Activated CD8-positive, alpha-beta memory T cell treated with anti-CD3 and anti-CD28 coated beads for 36 hours (primary cell): ENCODE data around the gene SLC19A1. TPM values are rescaled to one million over a fixed set of nuclear protein-coding genes. Genes with fewer than 3 reads are reported as not detected.

Experiments used
- CTCF ChIA-PET: fragments of 350-600 bp; sonication (Branson Sonifier 250); formaldehyde crosslinking; loops from one replicate; lab custom pipeline; 2021; ENCODE audit warnings: antibody characterized with exemption; lab: Charles Lee
- POLR2A ChIA-PET: fragments of 350-600 bp; sonication (Branson Sonifier 250); formaldehyde crosslinking; loops from one replicate; lab custom pipeline; 2021; ENCODE audit warnings: antibody characterized with exemption; lab: Charles Lee
- total RNA-seq, 2 experiments: library from RNA; stranded (reverse); gene quantifications; one replicate each; pipeline ENCODE4 v1.2.3, GENCODE V29; 2021

The SLC19A1 gene
- total RNA-seq, 2 experiments from 2014 or later: 65.6 to 66.8 TPM

- CTCF ChIA-PET: no interaction called here
Measured at GRCh38 chr21:45491056-45491455, 51.2 kb downstream of the SLC19A1 start.

GRCh38 chr21:45490049-45490731, 52.0 kb downstream of the SLC19A1 start:
- ChIA-PET CTCF (no interaction called here), POLR2A (no interaction called here)

More at GRCh38 chr21:45491056-45491455, 51.2 kb downstream of the SLC19A1 start:
- POLR2A ChIA-PET: no interaction called here

GRCh38 chr21:45489722-45489982, 52.6 kb downstream of the SLC19A1 start:
- POLR2A ChIA-PET: no interaction called here
- CTCF ChIA-PET: no interaction called here

GRCh38 chr21:45488931-45489721, 53.1 kb downstream of the SLC19A1 start:
- CTCF ChIA-PET: no interaction called here
- POLR2A ChIA-PET: no interaction called here

- ChIA-PET POLR2A (no interaction called here), CTCF (no interaction called here)
Measured at GRCh38 chr21:45487891-45488600, 54.2 kb downstream of the SLC19A1 start.

GRCh38 chr21:45487161-45487806, 55.0 kb downstream of the SLC19A1 start:
- ChIA-PET CTCF (no interaction called here), POLR2A (no interaction called here)

GRCh38 chr21:45486443-45487160, 55.6 kb downstream of the SLC19A1 start:
- ChIA-PET CTCF (no interaction called here), POLR2A (no interaction called here)

GRCh38 chr21:45485686-45486442, 56.4 kb downstream of the SLC19A1 start:
- POLR2A ChIA-PET: no interaction called here
- CTCF ChIA-PET: no interaction called here

GRCh38 chr21:45484318-45484717, 57.9 kb downstream of the SLC19A1 start:
- POLR2A ChIA-PET: no interaction called here
- CTCF ChIA-PET: no interaction called here

- ChIA-PET POLR2A (interaction anchor here (0.8 to 1.2 kb wide), 3 partner anchors 34 to 255 kb away, joined by 3 to 4 read pairs (median 3); partner anchors contain the start of gene POFUT2), CTCF (interaction anchor here (0.7 to 1.2 kb wide), 3 partner anchors 15 to 69 kb away, joined by 3 to 4 read pairs (median 4); no protein-coding TSS in a partner anchor)
Measured at GRCh38 chr21:45482899-45483821, 59.1 kb downstream of the SLC19A1 start.

- ChIA-PET CTCF (interaction anchor here (1.0 to 1.2 kb wide), 2 partner anchors 58 to 70 kb away, joined by 3 to 4 read pairs; no protein-coding TSS in a partner anchor), POLR2A (no interaction called here)
Measured at GRCh38 chr21:45481977-45482898, 60.0 kb downstream of the SLC19A1 start.

GRCh38 chr21:45481566-45481965, 60.7 kb downstream of the SLC19A1 start:
- POLR2A ChIA-PET: no interaction called here
- CTCF ChIA-PET: no interaction called here

GRCh38 chr21:45480701-45481500, 61.3 kb downstream of the SLC19A1 start:
- POLR2A ChIA-PET: no interaction called here
- CTCF ChIA-PET: interaction anchor here (0.8 kb wide), 1 partner anchor 9 kb away, joined by 3 read pairs; no protein-coding TSS in a partner anchor

GRCh38 chr21:45479691-45480675, 62.3 kb downstream of the SLC19A1 start:
- ChIA-PET CTCF (interaction anchor here (0.8 kb wide), 1 partner anchor 9 kb away, joined by 3 read pairs; no protein-coding TSS in a partner anchor), POLR2A (no interaction called here)
